GM12865 (cell line): ENCODE measurements around the gene KRTAP2-4.

ENCODE experiments used
- DNase-seq: peaks from one replicate; pipeline ENCODE4 v3.0.0; 2010; ENCODE audit warnings: low read depth
- H3K4me3 ChIP-seq: 2 replicates; pipeline ENCODE4 v1.5.1; 2011; ENCODE audit warnings: mild to moderate bottlenecking, low read depth, low read length, control low read depth
- CTCF ChIP-seq: IDR thresholded peaks from 2 replicates; pipeline ENCODE4 v1.5.1; 2011; ENCODE audit warnings: low read length, control low read depth, low read depth, inconsistent platforms; ENCODE audit not compliant: insufficient read depth; ENCODE audit errors: missing control alignments

Gene KRTAP2-4

GRCh38 chr17:41016578-41017215 is 49.0 kb downstream of the KRTAP2-4 start:
- no peak for TF ChIP-seq CTCF
- no peak overlapping the region for H3K4me3 ChIP-seq

GRCh38 chr17:41015454-41015853 is 50.2 kb downstream of the KRTAP2-4 start:
- H3K4me3 ChIP-seq, result no peak overlapping the region
- no peak for TF ChIP-seq CTCF
- DNase-seq, result no peak

More at GRCh38 chr17:41016578-41017215, 49.0 kb downstream of the KRTAP2-4 start:
- DNase-seq, result no peak
